ENCODE results near the gene MAST4.

- no peak for TF ChIP-seq ZBTB17 (tag by site-specific recombination; IDR thresholded peaks at IDR 0.05)
- TF ChIP-seq PRDM1 (tag by site-specific recombination; IDR thresholded peaks at IDR 0.05), result no peak
- TF ChIP-seq PRDM6 (tag by site-specific recombination; IDR thresholded peaks at IDR 0.05), result no peak
- TF ChIP-seq ZFP41 (tag by site-specific recombination; IDR thresholded peaks at IDR 0.05; ENCODE audit: borderline replicate concordance), result no peak
- TF ChIP-seq CTCF (tag by site-specific recombination; IDR thresholded peaks at IDR 0.05), result no peak
- TF ChIP-seq ZNF777 (tag by site-specific recombination; IDR thresholded peaks at IDR 0.05; ENCODE audit: borderline replicate concordance), result no peak
- TF ChIP-seq ZNF610 (tag by site-specific recombination; IDR thresholded peaks at IDR 0.05; ENCODE audit: borderline replicate concordance), result no peak
- no peak for TF ChIP-seq OVOL3 (tag by site-specific recombination; IDR thresholded peaks at IDR 0.05)
- TF ChIP-seq ZNF366 (tag by site-specific recombination; conservative IDR thresholded peaks at IDR 0.05), result no peak
- no peak for TF ChIP-seq ZNF473 (tag by site-specific recombination; IDR thresholded peaks at IDR 0.05)
- TF ChIP-seq ZNF121 (tag by site-specific recombination; IDR thresholded peaks at IDR 0.05), result no peak
- TF ChIP-seq ZNF302 (tag by site-specific recombination; IDR thresholded peaks at IDR 0.05; ENCODE audit: low read depth), result no peak
These were observed 292.9 kb downstream of the MAST4 start for GRCh38 chr5:66889056-66889455.
